ENCODE data around the gene UMAD1. TPM values are rescaled to one million over a fixed set of nuclear protein-coding genes. Genes with fewer than 3 reads are reported as not detected.
"Not testable (repeated sequence)": the region's sequence is repeated elsewhere in the genome, so short reads cannot be mapped to it uniquely, and the experiment has no call there.

Gene UMAD1
- total RNA-seq, 6 experiments from 2014 or later, result 7.6 to 15.3 (median 9.5) TPM

DNA sequence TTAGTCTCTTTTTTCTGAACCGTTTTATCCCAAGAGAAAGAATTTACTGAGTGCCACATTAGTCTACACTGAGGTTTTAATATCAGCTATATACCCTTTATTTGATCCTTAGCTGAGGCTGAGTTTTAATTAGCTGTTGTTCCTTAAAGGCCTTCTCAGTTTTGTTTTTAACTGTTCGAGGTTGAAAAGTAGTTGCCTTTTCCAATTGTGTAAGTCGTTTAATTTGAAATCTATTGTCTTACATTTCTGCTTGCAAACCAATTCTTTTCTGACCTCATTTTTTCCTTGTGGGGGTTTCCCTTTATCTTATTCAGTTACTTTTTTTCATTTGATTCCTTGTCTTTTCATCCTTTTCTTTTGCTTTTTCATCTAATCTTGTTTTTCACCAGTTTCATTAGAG lies 30.8 kb downstream of the UMAD1 start:
- Histone ChIP-seq H3K27ac (no peak overlapping the region), H3K36me3 (no peaks in the 10 kb centered on the region), H3K9me3 (no peaks in the 10 kb centered on the region), H3K4me3 (no peak overlapping the region), H3K27me3 (no peaks in the 10 kb centered on the region), H3K4me1 (no peaks in the 10 kb centered on the region)
- no peak for ATAC-seq
- TF ChIP-seq, protein P1, sequence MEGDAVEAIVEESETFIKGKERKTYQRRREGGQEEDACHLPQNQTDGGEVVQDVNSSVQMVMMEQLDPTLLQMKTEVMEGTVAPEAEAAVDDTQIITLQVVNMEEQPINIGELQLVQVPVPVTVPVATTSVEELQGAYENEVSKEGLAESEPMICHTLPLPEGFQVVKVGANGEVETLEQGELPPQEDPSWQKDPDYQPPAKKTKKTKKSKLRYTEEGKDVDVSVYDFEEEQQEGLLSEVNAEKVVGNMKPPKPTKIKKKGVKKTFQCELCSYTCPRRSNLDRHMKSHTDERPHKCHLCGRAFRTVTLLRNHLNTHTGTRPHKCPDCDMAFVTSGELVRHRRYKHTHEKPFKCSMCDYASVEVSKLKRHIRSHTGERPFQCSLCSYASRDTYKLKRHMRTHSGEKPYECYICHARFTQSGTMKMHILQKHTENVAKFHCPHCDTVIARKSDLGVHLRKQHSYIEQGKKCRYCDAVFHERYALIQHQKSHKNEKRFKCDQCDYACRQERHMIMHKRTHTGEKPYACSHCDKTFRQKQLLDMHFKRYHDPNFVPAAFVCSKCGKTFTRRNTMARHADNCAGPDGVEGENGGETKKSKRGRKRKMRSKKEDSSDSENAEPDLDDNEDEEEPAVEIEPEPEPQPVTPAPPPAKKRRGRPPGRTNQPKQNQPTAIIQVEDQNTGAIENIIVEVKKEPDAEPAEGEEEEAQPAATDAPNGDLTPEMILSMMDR (IDR thresholded peaks at IDR 0.05), result no peak
- TF ChIP-seq POLR2A (IDR thresholded peaks at IDR 0.05), result no peak
- intact Hi-C loops (cut with DNase I), result no loop called here
- DNase-seq, result no peak
- whole genome bisulfite sequencing (ENCODE audit: insufficient coverage, low coverage, low lambda C conversion rate, missing lambda C conversion rate), result 36% methylated on average over 3 of the region's 3 CpGs

DNA sequence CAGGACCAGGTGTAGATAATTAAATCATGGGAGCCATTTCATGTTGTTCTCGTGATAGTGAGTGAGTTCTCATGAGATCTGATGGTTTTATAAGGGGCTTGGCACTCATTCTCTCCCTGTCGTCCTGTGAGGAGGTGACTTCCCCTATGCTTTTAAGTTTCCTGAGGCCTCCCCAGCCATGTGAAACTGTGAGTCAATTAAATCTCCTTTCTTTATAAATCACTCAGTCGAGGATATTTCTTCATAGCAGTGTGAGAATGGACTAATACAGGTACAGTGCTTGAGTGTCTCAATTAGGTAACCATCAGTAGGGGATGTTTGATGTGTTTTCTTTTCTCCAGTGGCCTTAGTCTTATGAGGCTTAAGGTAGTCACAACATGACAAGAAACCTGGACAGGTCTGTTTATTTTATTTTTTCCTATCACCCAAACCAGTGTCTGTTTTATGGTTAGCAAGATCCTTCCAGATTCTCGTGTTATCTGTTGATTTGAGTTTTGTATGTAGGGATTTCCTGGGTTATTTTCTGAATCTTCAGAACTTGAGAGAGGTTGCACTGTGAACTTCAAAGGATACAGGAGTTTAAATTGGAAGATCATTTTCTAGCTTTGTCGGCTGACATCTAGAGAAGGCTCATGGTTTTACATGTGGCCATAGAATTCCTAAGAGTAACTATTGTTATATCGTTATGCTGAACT lies 32.1 kb downstream of the UMAD1 start:
- Histone ChIP-seq H3K9me3 (no peaks in the 10 kb centered on the region), H3K4me3 (no peak overlapping the region)

DNA sequence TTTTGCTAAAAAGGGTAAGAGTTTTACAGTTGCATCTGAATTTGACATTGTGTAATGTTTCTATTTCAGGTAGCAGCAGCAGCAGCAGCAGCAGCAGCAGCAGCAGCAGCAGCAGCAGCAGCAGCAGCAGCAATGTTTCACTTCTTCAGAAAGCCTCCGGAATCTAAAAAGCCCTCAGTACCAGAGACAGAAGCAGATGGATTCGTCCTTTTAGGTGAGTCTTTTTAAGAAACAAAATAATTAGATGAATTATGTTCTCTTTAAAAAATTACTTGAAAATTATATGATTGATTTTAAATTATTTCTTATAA lies 32.6 kb downstream of the UMAD1 start:
- intact Hi-C loops (cut with DNase I), result no loop called here
- Histone ChIP-seq H3K4me3 (no peak overlapping the region), H3K4me1 (no peaks in the 10 kb centered on the region), H3K27me3 (no peaks in the 10 kb centered on the region), H3K9me3 (no peaks in the 10 kb centered on the region), H3K36me3 (no peaks in the 10 kb centered on the region), H3K27ac (no peak overlapping the region)
- ATAC-seq (no peak), DNase-seq (no peak)
- WGBS (ENCODE audit: insufficient coverage, low coverage, low lambda C conversion rate, missing lambda C conversion rate), result 79% methylated on average over 2 of the region's 2 CpGs
- TF ChIP-seq, protein P1 (IDR thresholded peaks at IDR 0.05), result no peak
- TF ChIP-seq POLR2A (IDR thresholded peaks at IDR 0.05), result no peak

More for the DNA sequence above, 32.1 kb downstream of the UMAD1 start:
- DNase-seq, result no peak
- Histone ChIP-seq H3K27me3 (no peaks in the 10 kb centered on the region), H3K36me3 (no peaks in the 10 kb centered on the region), H3K4me1 (no peaks in the 10 kb centered on the region), H3K27ac (no peak overlapping the region)
- ATAC-seq, result no peak
- no peak for TF ChIP-seq POLR2A (IDR thresholded peaks at IDR 0.05)
- TF ChIP-seq, protein P1 (IDR thresholded peaks at IDR 0.05), result no peak
- intact Hi-C loops (cut with DNase I), result no loop called here
- WGBS (ENCODE audit: insufficient coverage, low coverage, low lambda C conversion rate, missing lambda C conversion rate), result 69% methylated on average over 6 of the region's 6 CpGs

DNA sequence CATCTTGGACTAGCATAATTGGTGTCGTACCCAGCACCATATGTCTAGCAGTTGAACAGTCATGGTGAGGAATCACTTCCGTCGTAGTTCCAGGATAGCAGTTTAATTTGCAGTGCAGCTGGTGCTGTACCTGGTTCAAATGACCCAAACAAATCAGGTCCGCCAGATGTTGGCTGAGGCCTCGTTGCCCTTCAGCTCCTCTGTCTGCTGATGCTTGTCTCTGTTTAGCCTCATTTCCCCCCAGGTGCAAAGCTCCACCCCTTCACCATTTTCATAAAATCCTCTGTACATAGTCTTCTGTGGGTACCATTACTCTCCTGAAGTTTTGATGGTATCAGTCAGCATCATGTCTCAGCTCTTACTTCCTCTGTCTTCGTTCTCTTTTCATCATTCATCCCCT lies 35.1 kb downstream of the UMAD1 start:
- WGBS (ENCODE audit: insufficient coverage, low coverage, low lambda C conversion rate, missing lambda C conversion rate), result 75% methylated on average over 6 of the region's 6 CpGs
- TF ChIP-seq POLR2A (IDR thresholded peaks at IDR 0.05), result no peak
- TF ChIP-seq, protein P1 (IDR thresholded peaks at IDR 0.05), result no peak
- no peak for DNase-seq
- H3K4me1 ChIP-seq, result peaks cover 0 to 3% (median 0%) of the 10 kb centered on the region in 4 donors
- H3K36me3 ChIP-seq, result no peaks in the 10 kb centered on the region
- H3K27me3 ChIP-seq, result no peaks in the 10 kb centered on the region
- H3K27ac ChIP-seq, result no peak overlapping the region
- H3K4me3 ChIP-seq, result no peak overlapping the region
- intact Hi-C loops (cut with DNase I), result no loop called here
- no peak for ATAC-seq
- no peaks in the 10 kb centered on the region for H3K9me3 ChIP-seq

DNA sequence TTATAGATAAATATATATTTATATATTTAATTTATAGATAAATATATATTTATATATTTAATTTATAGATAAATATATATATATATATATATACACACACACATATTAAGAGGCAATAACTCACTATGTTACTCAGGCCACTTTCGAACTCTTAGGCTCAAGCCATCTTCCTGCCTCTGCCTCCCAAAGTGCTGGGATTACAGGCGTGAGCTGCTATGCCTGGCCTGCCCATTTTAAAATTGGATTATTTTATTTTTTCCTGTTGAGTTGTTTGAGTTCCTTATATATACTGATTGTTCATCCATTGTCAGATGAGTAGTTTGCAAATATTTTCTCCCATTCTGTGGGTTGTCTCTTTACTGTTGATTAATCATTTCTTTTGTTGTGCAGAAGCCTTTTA lies 39.1 kb downstream of the UMAD1 start:
- H3K27ac ChIP-seq; ATAC-seq; H3K27me3 ChIP-seq; intact Hi-C loops (cut with DNase I); H3K4me3 ChIP-seq; H3K9me3 ChIP-seq; H3K36me3 ChIP-seq; DNase-seq: not testable (repeated sequence)
- 95% methylated on average over 2 of the region's 2 CpGs for WGBS (ENCODE audit: insufficient coverage, low coverage, low lambda C conversion rate, missing lambda C conversion rate)
- H3K4me1 ChIP-seq, result peaks cover 0 to 12% (median 2%) of the 10 kb centered on the region in 4 donors
